Duodenal mucosa (tissue), 2 donors: Measurements from ENCODE around the gene PKP4.

Experiments
- H3K27ac ChIP-seq: one replicate; pipeline ENCODE4 v1.7.0; 2013; ENCODE audit warnings: low read depth, low read length
- H3K27me3 ChIP-seq, 2 donors: one replicate each; pipeline ENCODE4 v1.7.0; 2013; ENCODE audit warnings: low read length in 2 of 2, control low read depth in 1 of 2; ENCODE audit not compliant: insufficient read depth in 2 of 2, control insufficient read depth in 1 of 2
- H3K36me3 ChIP-seq, 2 donors: one replicate each; pipeline ENCODE4 v1.7.0; 2013; ENCODE audit warnings: low read length in 2 of 2, control low read depth in 1 of 2; ENCODE audit not compliant: insufficient read depth in 2 of 2, control insufficient read depth in 1 of 2
- H3K4me1 ChIP-seq, 2 donors: one replicate each; pipeline ENCODE4 v1.7.0; 2013; ENCODE audit warnings: low read length in 2 of 2, control low read depth in 1 of 2; ENCODE audit not compliant: insufficient read depth in 2 of 2, control insufficient read depth in 1 of 2
- H3K4me3 ChIP-seq, 2 donors: one replicate each; pipeline ENCODE4 v1.7.0; 2013; ENCODE audit warnings: low read length in 2 of 2, low read depth in 1 of 2
- H3K9ac ChIP-seq, 2 donors: one replicate each; pipeline ENCODE4 v1.7.0; 2013; ENCODE audit warnings: low read length in 2 of 2, low read depth in 1 of 2
- H3K9me3 ChIP-seq, 2 donors: one replicate each; pipeline ENCODE4 v1.7.0; 2013; ENCODE audit warnings: low read length in 2 of 2, control low read depth in 1 of 2; ENCODE audit not compliant: control insufficient read depth in 1 of 2

The PKP4 gene

DNA sequence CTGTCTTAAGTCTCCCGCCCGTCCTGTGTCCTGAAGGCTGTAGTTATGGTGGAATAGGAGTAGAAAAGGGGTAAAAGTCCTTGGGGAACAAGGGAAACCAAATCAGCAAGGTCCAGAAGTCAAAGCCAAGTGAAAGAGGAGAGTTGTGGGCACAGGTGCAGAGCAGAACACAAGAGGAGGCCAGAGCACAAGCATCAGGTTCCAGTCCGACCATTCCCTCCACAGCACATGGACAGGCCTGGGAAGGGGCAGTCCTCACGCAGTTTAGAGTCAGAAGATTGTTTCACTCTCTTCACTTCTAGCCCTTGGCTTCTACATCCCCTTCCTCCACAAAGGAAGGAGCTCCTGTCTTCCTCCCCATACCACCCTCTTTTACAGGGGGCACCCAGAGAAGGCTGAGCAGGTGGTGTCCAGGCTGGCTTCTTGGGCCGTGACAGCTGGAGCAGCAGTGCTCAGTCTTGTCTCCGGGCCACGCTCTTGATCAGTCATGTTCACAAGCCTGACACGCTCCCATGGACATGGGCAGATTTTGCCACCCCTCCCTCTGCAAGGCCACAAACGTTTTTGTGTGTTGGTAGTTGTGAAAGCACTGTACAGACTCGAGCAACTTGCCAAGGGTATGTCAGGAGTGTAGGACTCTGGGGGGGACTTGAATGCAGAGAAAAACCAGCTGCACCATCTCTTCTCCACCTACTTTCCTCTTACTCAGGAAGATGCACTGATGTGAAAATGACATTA lies 199.9 kb downstream of the PKP4 start:
- peaks cover 0 to 21% of the 10 kb centered on the region in 2 donors for H3K36me3 ChIP-seq
- no peaks in the 10 kb centered on the region for H3K4me1 ChIP-seq

DNA sequence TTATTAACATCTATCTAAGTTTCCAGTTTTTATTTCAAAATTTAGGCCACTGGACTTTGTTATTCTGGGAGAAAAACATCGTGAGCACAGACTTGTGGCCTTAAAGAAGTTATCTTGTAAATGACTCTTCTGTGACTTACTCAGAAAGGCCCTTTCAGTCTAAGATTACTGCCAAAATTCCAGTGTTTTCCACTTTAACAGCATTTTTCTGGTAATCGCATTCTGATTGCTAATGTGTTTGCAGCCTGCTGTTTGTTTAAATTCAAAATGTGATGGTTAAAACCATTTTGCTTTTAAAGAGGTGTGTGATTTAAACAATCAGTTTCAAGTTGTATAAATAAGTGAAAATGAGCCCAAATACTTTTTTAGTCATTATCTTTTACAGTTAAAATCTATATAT lies 201.6 kb downstream of the PKP4 start:
- no peaks in the 10 kb centered on the region for H3K9me3 ChIP-seq
- no peak overlapping the region for H3K4me3 ChIP-seq
- H3K4me1 ChIP-seq = no peaks in the 10 kb centered on the region
- peaks cover 0 to 35% of the 10 kb centered on the region in 2 donors for H3K36me3 ChIP-seq
- H3K9ac ChIP-seq = no peak overlapping the region
- no peaks in the 10 kb centered on the region for H3K27me3 ChIP-seq
- H3K27ac ChIP-seq = no peak overlapping the region

More for the DNA sequence above, 199.9 kb downstream of the PKP4 start:
- Histone ChIP-seq H3K4me3 (no peak overlapping the region), H3K9ac (no peak overlapping the region), H3K27me3 (no peaks in the 10 kb centered on the region), H3K9me3 (no peaks in the 10 kb centered on the region), H3K27ac (no peak overlapping the region)

DNA sequence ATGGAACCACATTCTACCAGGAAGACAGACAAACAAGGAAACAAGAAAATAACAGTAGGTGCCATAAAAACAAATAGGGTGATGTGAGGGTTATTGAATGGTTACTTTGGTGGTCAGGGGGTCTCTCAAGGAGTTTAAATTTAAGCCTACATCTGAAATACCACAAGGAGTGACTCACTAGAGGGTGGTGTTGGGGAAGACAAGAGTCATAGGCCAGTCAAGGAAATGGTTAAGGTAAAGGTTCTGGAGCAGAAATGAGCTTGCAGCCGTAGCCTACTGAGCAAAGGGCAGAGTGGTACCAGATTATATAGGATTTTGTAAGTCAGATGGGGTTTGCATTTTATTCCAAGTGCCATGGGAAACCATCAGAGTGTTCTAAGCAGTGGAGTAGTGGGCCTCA lies 202.7 kb downstream of the PKP4 start:
- Histone ChIP-seq H3K27me3 (no peaks in the 10 kb centered on the region), H3K4me3 (no peak overlapping the region), H3K27ac (no peak overlapping the region), H3K9ac (no peak overlapping the region), H3K4me1 (no peaks in the 10 kb centered on the region), H3K36me3 (peaks cover 6 to 42% of the 10 kb centered on the region in 2 donors), H3K9me3 (no peaks in the 10 kb centered on the region)

DNA sequence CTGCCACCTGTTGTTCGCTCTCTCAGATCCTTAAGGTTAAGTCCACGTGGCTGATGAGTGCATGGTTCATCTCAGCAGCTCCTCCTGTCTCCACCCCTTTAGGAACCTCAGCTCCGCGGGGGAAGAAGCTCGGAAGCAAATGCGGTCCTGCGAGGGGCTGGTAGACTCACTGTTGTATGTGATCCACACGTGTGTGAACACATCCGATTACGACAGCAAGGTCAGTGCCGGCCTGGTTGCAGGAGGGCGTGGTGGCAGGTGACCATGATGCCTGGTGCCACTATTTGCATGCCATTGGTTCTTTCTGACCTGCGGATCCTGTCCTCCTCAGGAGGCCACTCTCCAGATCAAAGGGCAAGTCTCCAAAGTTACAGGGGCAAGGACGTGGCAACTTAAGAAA lies 204.5 kb downstream of the PKP4 start:
- H3K9ac ChIP-seq = no peak overlapping the region
- no peaks in the 10 kb centered on the region for H3K9me3 ChIP-seq
- peaks cover 6 to 43% of the 10 kb centered on the region in 2 donors for H3K36me3 ChIP-seq

DNA sequence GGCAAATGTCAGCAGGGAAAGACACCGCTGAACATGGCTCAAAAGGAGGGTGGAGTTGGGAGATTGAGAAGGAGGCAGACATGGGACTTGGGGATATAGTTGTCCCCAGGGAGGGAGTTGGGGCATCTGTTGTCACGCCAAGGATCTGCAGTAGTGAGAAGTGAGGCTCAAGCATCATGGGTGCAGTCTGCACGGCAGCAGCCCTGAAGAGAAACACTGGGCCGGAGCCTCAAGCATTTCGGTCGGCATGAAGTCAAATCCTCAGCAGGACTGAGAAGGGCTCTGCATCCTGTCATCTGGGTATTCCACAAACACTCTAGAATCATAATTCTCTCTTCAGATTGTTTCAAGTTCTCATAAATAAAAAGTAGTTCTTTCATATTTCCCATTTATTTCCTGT lies 205.7 kb downstream of the PKP4 start:
- no peaks in the 10 kb centered on the region for H3K4me1 ChIP-seq
- no peak overlapping the region for H3K4me3 ChIP-seq
- no peak overlapping the region for H3K27ac ChIP-seq
- no peaks in the 10 kb centered on the region for H3K27me3 ChIP-seq
- H3K36me3 ChIP-seq = peaks cover 9 to 48% of the 10 kb centered on the region in 2 donors
- no peak overlapping the region for H3K9ac ChIP-seq
- no peaks in the 10 kb centered on the region for H3K9me3 ChIP-seq

More for the DNA sequence above, 204.5 kb downstream of the PKP4 start:
- Histone ChIP-seq H3K4me1 (no peaks in the 10 kb centered on the region), H3K27ac (no peak overlapping the region), H3K4me3 (no peak overlapping the region), H3K27me3 (no peaks in the 10 kb centered on the region)

DNA sequence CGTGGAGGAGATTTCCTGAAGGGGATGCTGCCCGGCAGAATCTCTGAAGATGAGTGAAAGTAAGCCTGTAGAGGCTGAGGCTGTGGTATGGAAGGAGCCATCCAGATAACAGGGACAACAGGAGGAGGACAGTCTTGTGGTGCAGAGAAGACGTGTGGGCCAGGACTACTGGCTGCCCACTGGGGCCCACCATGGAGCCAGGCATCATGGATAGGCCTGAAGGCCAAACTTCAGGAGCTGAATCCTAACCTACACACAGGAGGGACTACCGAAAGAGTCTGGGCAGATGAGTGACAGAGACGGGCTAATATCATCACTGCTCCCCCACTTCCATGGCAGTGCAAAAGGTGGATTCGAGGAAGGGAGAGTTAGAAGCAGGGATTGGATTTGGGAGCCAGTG lies 207.0 kb downstream of the PKP4 start:
- Histone ChIP-seq H3K27me3 (no peaks in the 10 kb centered on the region), H3K9ac (no peak overlapping the region), H3K9me3 (no peaks in the 10 kb centered on the region), H3K4me1 (no peaks in the 10 kb centered on the region), H3K27ac (no peak overlapping the region), H3K4me3 (no peak overlapping the region), H3K36me3 (peaks cover 9 to 60% of the 10 kb centered on the region in 2 donors)

DNA sequence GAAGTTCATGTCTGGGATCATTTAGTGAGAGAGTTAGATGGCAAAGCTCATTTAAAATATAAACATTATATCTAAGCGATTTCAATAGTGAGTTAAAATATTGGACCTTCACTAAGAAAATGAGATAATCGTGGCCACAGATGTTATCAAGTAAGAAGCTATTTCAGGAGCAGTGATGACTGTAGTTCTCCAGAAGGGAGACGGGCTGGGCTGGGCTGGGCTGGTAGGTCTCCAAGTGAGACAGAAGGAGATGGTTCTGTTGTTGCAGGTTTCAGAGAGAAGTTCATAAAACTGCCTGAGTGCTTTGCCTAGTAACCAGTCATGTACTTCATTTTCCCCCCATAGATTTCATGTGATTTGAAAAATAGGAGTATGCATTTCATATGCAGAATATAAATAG lies 208.2 kb downstream of the PKP4 start:
- Histone ChIP-seq H3K9ac (no peak overlapping the region), H3K27ac (no peak overlapping the region), H3K36me3 (peaks cover 9 to 67% of the 10 kb centered on the region in 2 donors), H3K27me3 (no peaks in the 10 kb centered on the region), H3K9me3 (no peaks in the 10 kb centered on the region), H3K4me1 (no peaks in the 10 kb centered on the region), H3K4me3 (no peak overlapping the region)

DNA sequence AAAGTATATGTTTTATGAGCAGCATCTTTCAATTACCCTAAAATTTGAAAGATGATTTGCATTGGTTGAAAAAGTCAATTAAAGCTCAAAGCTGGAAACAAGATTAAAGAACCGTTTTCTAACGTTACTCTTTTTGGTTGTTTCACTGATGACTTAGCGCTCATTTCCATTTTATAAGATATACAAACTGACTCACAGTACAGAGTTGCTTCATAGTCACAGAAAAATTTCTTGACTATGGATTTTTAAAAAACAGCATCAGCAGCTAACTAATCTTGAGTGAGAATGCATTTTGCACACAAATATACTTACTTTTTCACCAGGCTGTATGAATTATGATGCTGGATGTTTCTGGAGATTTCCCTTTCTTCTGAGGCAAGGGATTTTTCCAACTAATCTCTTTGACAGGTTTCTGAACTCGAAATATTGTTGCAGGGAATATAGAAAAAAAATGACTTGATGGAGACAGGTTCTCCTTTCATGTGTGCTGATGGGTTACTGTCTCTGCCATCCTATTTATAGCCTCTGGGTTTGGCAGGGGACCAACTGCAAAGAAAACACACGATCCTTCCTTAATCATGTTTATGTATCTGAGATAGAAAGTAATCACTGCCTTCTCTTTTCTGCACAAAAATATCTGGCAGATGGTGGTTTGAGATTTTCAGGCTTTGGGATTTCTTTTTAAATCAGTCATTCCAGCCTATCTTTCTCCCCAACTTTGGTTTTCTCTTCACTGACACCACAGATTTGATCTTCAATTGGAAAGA lies 209.0 kb downstream of the PKP4 start:
- no peaks in the 10 kb centered on the region for H3K4me1 ChIP-seq
- peaks cover 9 to 69% of the 10 kb centered on the region in 2 donors for H3K36me3 ChIP-seq
- no peak overlapping the region for H3K9ac ChIP-seq
- H3K27me3 ChIP-seq = no peaks in the 10 kb centered on the region
- no peak overlapping the region for H3K4me3 ChIP-seq
- no peak overlapping the region for H3K27ac ChIP-seq
- no peaks in the 10 kb centered on the region for H3K9me3 ChIP-seq

DNA sequence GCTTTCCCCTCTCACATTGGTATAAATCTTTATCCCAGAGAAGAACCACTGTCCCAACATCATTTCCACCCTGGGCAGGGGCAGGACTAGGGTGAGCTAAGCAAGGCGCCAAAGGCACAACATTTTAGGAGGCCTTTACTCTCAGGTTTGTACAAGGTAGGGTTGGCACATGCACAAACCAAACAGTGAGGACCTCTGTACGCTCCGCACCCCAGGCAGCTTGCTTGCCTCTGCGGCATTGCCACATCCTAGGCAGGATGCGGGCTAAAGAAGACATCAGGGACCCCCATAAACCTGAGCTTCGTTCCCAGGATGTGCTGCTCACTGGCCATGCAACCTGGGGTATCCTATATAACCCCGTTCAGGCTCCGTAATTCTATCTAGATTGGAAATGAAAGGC lies 210.2 kb downstream of the PKP4 start:
- H3K4me3 ChIP-seq = no peak overlapping the region
- no peaks in the 10 kb centered on the region for H3K4me1 ChIP-seq
- H3K9ac ChIP-seq = no peak overlapping the region
- no peaks in the 10 kb centered on the region for H3K27me3 ChIP-seq
- H3K9me3 ChIP-seq = no peaks in the 10 kb centered on the region
- H3K27ac ChIP-seq = no peak overlapping the region
- H3K36me3 ChIP-seq = peaks cover 9 to 57% of the 10 kb centered on the region in 2 donors

DNA sequence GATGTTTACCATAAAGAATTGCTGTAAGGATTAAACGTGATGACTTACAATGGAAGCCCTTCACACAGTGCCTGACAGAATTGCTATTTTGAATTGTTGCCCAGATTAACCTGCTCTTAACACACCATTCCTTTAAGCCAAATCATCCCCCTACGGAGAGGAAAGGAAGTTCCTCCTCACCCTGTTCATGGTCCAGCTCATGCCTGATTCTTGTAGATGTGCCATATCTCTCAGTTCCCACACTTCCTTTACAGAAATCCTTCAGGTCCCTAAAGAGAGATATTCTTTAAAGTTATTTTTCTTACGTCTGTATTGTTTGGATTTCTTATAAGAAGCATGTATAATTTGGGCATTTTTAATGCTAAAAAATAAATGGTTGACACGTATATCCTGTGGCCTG lies 210.8 kb downstream of the PKP4 start:
- Histone ChIP-seq H3K27ac (no peak overlapping the region), H3K4me1 (no peaks in the 10 kb centered on the region), H3K36me3 (peaks cover 9 to 51% of the 10 kb centered on the region in 2 donors), H3K27me3 (no peaks in the 10 kb centered on the region), H3K9me3 (no peaks in the 10 kb centered on the region), H3K4me3 (no peak overlapping the region), H3K9ac (no peak overlapping the region)
